ENCODE data around the gene ZBTB12. TPM values are rescaled to one million over a fixed set of nuclear protein-coding genes. Genes with fewer than 3 reads are reported as not detected.

The ZBTB12 gene
- total RNA-seq, 1 donor, result 3.6 TPM

DNA sequence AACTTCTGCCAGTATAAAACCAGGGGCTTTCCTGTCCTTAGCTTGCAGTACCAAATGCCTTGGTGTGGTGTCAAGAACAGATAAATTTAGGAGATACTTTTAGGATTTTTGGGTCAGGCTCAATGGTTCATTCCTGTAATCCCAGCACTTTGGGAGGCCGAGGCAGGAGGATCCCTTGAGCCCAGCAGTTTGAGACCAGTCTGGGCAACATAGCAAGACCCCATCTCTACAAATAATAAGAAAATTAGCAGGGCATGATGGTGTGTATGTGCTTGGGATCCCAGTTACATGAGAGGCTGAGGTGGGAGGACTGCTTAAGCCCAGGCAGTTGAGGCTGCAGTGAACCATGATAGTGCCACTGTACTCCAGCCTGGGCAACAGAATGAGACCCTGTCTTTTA, 3.2 kb upstream of the ZBTB12 start:
- peaks cover 3% of the 10 kb centered on the region for H3K27me3 ChIP-seq (ENCODE audit: insufficient read depth, low read length)
- H3K4me1 ChIP-seq (ENCODE audit: insufficient read depth, low read length), result peaks cover 26% of the 10 kb centered on the region
- DNase-seq (ENCODE audit: insufficient read length, low spot score, missing footprints), result no peak
- H4K20me1 ChIP-seq (ENCODE audit: insufficient read depth, low read length), result no peaks in the 10 kb centered on the region
- H3K4me2 ChIP-seq (ENCODE audit: insufficient read depth, low read length), result no peak overlapping the region
- no peak overlapping the region for H3K4me3 ChIP-seq (ENCODE audit: insufficient read depth, low read length)
- no peaks in the 10 kb centered on the region for H3K36me3 ChIP-seq (ENCODE audit: insufficient read depth, low read length)
- no peaks in the 10 kb centered on the region for H3K9me3 ChIP-seq (ENCODE audit: low read depth, low read length)
- H2AFZ ChIP-seq (ENCODE audit: low read length), result no peak overlapping the region
- TF ChIP-seq, protein P1, sequence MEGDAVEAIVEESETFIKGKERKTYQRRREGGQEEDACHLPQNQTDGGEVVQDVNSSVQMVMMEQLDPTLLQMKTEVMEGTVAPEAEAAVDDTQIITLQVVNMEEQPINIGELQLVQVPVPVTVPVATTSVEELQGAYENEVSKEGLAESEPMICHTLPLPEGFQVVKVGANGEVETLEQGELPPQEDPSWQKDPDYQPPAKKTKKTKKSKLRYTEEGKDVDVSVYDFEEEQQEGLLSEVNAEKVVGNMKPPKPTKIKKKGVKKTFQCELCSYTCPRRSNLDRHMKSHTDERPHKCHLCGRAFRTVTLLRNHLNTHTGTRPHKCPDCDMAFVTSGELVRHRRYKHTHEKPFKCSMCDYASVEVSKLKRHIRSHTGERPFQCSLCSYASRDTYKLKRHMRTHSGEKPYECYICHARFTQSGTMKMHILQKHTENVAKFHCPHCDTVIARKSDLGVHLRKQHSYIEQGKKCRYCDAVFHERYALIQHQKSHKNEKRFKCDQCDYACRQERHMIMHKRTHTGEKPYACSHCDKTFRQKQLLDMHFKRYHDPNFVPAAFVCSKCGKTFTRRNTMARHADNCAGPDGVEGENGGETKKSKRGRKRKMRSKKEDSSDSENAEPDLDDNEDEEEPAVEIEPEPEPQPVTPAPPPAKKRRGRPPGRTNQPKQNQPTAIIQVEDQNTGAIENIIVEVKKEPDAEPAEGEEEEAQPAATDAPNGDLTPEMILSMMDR (IDR thresholded peaks at IDR 0.05; ENCODE audit: extremely low read depth, low read depth, low read length), result no peak
- H3K27ac ChIP-seq (ENCODE audit: low read depth, low read length), result no peak overlapping the region
- no peaks in the 10 kb centered on the region for H3K79me2 ChIP-seq (ENCODE audit: insufficient read depth, low read length)

DNA sequence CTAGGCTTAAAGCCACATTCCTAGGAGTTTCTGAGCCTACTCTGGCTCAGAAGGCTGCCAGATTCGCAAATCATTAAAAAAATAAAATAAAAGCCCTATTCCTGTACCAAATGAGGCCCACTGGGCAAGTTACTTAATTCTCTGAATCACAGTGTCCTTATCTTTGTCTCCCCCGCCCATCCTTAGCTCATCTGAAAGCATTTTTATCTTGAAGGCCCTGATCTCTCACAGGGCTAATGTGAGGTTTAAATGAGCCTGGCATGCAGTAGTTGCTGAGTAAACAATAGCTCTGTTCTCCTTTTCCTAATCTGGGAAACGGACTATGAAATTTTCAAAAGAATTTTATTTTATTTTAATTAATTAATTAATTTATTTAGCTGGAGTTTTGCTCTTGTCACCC, 2.1 kb upstream of the ZBTB12 start:
- no peak overlapping the region for H3K4me2 ChIP-seq (ENCODE audit: insufficient read depth, low read length)
- no peak for DNase-seq (ENCODE audit: insufficient read length, low spot score, missing footprints)
- peaks cover 26% of the 10 kb centered on the region for H3K4me1 ChIP-seq (ENCODE audit: insufficient read depth, low read length)
- H3K9me3 ChIP-seq (ENCODE audit: low read depth, low read length), result no peaks in the 10 kb centered on the region
- no peak overlapping the region for H3K4me3 ChIP-seq (ENCODE audit: insufficient read depth, low read length)
- H3K27ac ChIP-seq (ENCODE audit: low read depth, low read length), result no peak overlapping the region
- H3K27me3 ChIP-seq (ENCODE audit: insufficient read depth, low read length), result peaks cover 3% of the 10 kb centered on the region
- TF ChIP-seq, protein P1 (IDR thresholded peaks at IDR 0.05; ENCODE audit: extremely low read depth, low read depth, low read length), result no peak
- no peaks in the 10 kb centered on the region for H3K79me2 ChIP-seq (ENCODE audit: insufficient read depth, low read length)
- H3K36me3 ChIP-seq (ENCODE audit: insufficient read depth, low read length), result no peaks in the 10 kb centered on the region
- H4K20me1 ChIP-seq (ENCODE audit: insufficient read depth, low read length), result no peaks in the 10 kb centered on the region
- no peak overlapping the region for H2AFZ ChIP-seq (ENCODE audit: low read length)

DNA sequence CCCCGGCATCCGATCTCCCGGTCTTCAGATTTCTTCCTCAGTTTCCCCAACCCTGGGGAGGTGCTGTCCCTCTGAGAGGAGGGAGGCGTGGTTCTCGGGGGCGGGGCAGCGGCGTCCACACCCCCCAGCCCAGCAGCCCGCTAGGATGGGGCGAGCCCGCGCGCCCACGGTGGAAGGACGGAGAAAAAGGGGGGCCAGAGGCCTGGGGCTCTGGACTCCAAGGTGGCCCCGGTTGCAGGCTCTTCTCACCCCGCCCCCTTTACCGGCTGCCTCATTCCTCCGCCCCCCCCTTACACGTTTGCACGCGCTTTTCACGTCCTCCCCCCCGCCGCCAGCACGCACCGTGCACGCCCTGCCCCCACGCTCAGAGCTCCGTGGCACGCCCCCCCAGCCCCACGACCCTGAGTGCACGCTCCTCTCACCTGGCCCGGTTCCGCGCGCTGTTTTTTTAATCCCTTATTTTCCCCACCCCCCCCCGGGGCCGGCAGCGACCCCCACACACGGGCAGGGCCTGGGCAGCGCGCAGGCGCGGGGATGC, 402 bp downstream of the ZBTB12 start:
- Histone ChIP-seq H2AFZ (ENCODE audit: low read length) (peak overlapping the region; percentile 35), H3K79me2 (ENCODE audit: insufficient read depth, low read length) (peaks cover 11% of the 10 kb centered on the region), H3K4me3 (ENCODE audit: insufficient read depth, low read length) (peak overlapping the region; percentile 82), H4K20me1 (ENCODE audit: insufficient read depth, low read length) (no peaks in the 10 kb centered on the region), H3K4me1 (ENCODE audit: insufficient read depth, low read length) (peaks cover 20% of the 10 kb centered on the region), H3K27ac (ENCODE audit: low read depth, low read length) (no peak overlapping the region), H3K4me2 (ENCODE audit: insufficient read depth, low read length) (peak overlapping the region; percentile 88), H3K27me3 (ENCODE audit: insufficient read depth, low read length) (peaks cover 3% of the 10 kb centered on the region), H3K9me3 (ENCODE audit: low read depth, low read length) (no peaks in the 10 kb centered on the region), H3K36me3 (ENCODE audit: insufficient read depth, low read length) (no peaks in the 10 kb centered on the region)
- TF ChIP-seq, protein P1 (IDR thresholded peaks at IDR 0.05; ENCODE audit: extremely low read depth, low read depth, low read length), result no peak
- DNase-seq (ENCODE audit: insufficient read length, low spot score, missing footprints), result peak; percentile 96

DNA sequence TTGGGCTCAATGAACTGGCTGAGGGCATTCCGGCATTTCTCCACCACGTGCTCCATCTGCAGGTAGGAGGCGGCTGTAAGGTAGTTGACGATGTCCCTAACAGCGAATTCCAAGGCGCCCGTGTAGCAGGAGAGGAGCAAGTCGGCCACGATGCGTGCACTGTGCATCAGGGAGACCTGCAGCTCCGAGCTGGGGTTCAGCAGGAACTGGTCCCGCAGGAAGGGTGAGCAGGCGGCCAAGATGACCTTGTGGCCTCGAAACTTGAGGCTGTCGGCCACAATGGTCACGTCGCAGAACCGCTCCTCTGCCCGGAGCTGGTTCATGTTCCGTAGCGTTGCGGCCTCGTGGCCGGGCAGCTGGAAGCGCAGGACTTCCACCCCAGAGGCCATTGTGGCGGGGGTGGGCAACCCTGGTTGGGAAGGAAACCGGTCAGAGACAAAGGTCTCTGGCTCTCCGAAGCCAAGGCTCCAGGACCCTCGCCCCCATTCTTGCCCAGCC, 920 bp downstream of the ZBTB12 start:
- Histone ChIP-seq H3K4me1 (ENCODE audit: insufficient read depth, low read length) (peaks cover 20% of the 10 kb centered on the region), H3K36me3 (ENCODE audit: insufficient read depth, low read length) (no peaks in the 10 kb centered on the region), H3K4me3 (ENCODE audit: insufficient read depth, low read length) (peak overlapping the region; percentile 82), H4K20me1 (ENCODE audit: insufficient read depth, low read length) (no peaks in the 10 kb centered on the region), H2AFZ (ENCODE audit: low read length) (peak overlapping the region; percentile 35), H3K27ac (ENCODE audit: low read depth, low read length) (no peak overlapping the region), H3K9me3 (ENCODE audit: low read depth, low read length) (no peaks in the 10 kb centered on the region), H3K79me2 (ENCODE audit: insufficient read depth, low read length) (peaks cover 13% of the 10 kb centered on the region), H3K27me3 (ENCODE audit: insufficient read depth, low read length) (peaks cover 3% of the 10 kb centered on the region), H3K4me2 (ENCODE audit: insufficient read depth, low read length) (peak overlapping the region; percentile 88)
- TF ChIP-seq, protein P1 (IDR thresholded peaks at IDR 0.05; ENCODE audit: extremely low read depth, low read depth, low read length), result no peak
- no peak for DNase-seq (ENCODE audit: insufficient read length, low spot score, missing footprints)

Measured in osteoblast (primary cell).